Ovary (tissue), 9 donors: ENCODE results near the gene CRISP2. TPM values are rescaled to one million over a fixed set of nuclear protein-coding genes. Genes with fewer than 3 reads are reported as not detected.
"Not testable (repeated sequence)": the region's sequence is repeated elsewhere in the genome, so short reads cannot be mapped to it uniquely, and the experiment has no call there.

Experiments used
- DNase-seq, 5 donors: peaks; one replicate each; pipeline ENCODE4 v3.0.0-alpha.2; 2019 to 2020
- H3K27ac ChIP-seq, 2 donors: fragments of 200-600 bp; one replicate each; pipeline versions ENCODE4 v1.5.1 to v1.8.0; 2019 to 2022
- H3K27me3 ChIP-seq: fragments of 200-600 bp; one replicate; pipeline ENCODE4 v1.8.0; 2022
- H3K36me3 ChIP-seq: fragments of 200-600 bp; sonication (generic); one replicate; pipeline ENCODE4 v1.5.1; 2019
- H3K4me1 ChIP-seq: one replicate; pipeline ENCODE4 v1.8.1; 2013; ENCODE audit warnings: mild to moderate bottlenecking, moderate library complexity; ENCODE audit not compliant: insufficient read depth
- H3K4me3 ChIP-seq: fragments of 200-600 bp; sonication (generic); one replicate; pipeline ENCODE4 v1.5.1; 2017
- H3K9me3 ChIP-seq, 2 donors: fragments of 200-600 bp in 1 of 2; sonication (generic) in 1 of 2; one replicate each; pipeline versions ENCODE4 v1.5.1 to v1.8.1; 2013 to 2019; ENCODE audit warnings: mild to moderate bottlenecking in 1 of 2, moderate library complexity in 1 of 2
- EP300 ChIP-seq: sonication (generic); formaldehyde crosslinking; IDR thresholded peaks from one replicate; pipeline ENCODE4 v1.6.1; 2017; ENCODE audit warnings: antibody characterized with exemption
- POLR2A ChIP-seq: fragments of 450-650 bp; IDR thresholded peaks from one replicate; pipeline ENCODE4 v1.6.1; 2017; ENCODE audit warnings: antibody characterized with exemption, mild to moderate bottlenecking, moderate library complexity
- WGBS, 3 donors: extraction: QIAGEN DNeasy Blood & Tissue Kit in 1 of 3; methylation state at CpG; one replicate each; pipeline versions ENCODE4 v1.1.5 to v1.1.7; 2013 to 2017; 5-methylcytosine and 5-hydroxymethylcytosine counted together
- intact Hi-C, 4 donors: fragments of 100-400 bp; cut with DNase I; formaldehyde crosslinking; loops; one replicate each; pipeline versions ENCODE4 v1.11.0 to v1.15.1; 2022 to 2023
- polyA plus RNA-seq, 2 donors: library from polyadenylated mRNA; stranded (reverse); fragments of 200-250 nt in 1 of 2; fragments of 350-450 nt in 1 of 2; fragmentation: Illumina TruSeq in 1 of 2; extraction: RNeasy Lipid Tissue Mini Kit (QIAGEN cat#74804) in 1 of 2; gene quantifications; one replicate each; pipeline ENCODE4 v1.2.3, GENCODE V29; 2013 to 2014
- total RNA-seq, 7 donors: library from RNA; depleted of rRNA in 2 of 7; stranded (reverse); fragments of >200 nt in 2 of 7; fragmentation: NEBNext Ultra II Directional in 3 of 7; extraction: Animal tissue kit (Norgen Biotek cat#: 25700) in 3 of 7; gene quantifications; one replicate each; pipeline versions ENCODE4 v1.1.0 to v1.2.4, GENCODE V29; 2016 to 2023
- TF ChIP-seq, protein P1 (sequence below), 3 donors: fragments of 450-650 bp in 2 of 3; fragments of 200-600 bp in 1 of 3; IDR thresholded peaks; one replicate each; pipeline versions ENCODE4 v1.5.1 to v1.8.0; 2016 to 2022; ENCODE audit warnings: antibody characterized with exemption in 3 of 3, mild to moderate bottlenecking in 1 of 3
- donor health status: DM: no; HTN: no; CAD: no; lungs with moderate emphysema.
- donor health status: DM: no; HTN: no; CAD: no.
- donor health status: Bipolar disorder and iron deficiency.
- donor health status: DM: yes; HTN: yes; CAD: no.
- donor health status: DM: no; HTN: no; CAD: no.
- donor health status: DM: yes; HTN: yes; CAD: no.

The CRISP2 gene
- total and polyA plus RNA-seq, 9 donors = 0.06 to 24.1 (median 0.68) TPM; not detected in 5

DNA sequence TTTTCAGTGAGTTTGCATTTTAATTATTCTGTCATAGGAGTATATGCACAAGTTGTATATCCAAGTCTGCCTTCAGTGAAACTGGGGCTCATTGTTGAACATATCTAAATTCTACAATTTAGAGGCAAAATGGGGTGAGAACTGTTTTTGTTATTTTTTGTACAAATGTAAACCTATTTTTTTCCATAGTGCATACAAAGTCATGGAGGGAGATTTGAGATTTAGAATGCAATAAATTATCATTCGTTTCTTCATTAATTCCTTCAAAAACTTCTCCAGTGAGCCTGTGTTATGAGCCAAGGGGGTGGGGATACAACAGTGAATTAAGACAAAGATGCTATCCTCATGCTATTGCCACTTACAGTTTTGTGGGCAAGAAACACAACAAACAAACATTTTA, 46.9 kb downstream of the CRISP2 start:
- 62 to 74% (median 66%) methylated on average over 1 of the region's 1 CpG for WGBS, 3 donors
- intact Hi-C loops = no loop called here
- Histone ChIP-seq H3K36me3 (no peaks in the 10 kb centered on the region), H3K4me1 (no peaks in the 10 kb centered on the region), H3K4me3 (no peak overlapping the region), H3K27me3 (no peaks in the 10 kb centered on the region), H3K27ac (no peak overlapping the region), H3K9me3 (no peaks in the 10 kb centered on the region)
- DNase-seq = no peak
- TF ChIP-seq POLR2A = no peak
- TF ChIP-seq EP300 = no peak
- TF ChIP-seq, protein P1, sequence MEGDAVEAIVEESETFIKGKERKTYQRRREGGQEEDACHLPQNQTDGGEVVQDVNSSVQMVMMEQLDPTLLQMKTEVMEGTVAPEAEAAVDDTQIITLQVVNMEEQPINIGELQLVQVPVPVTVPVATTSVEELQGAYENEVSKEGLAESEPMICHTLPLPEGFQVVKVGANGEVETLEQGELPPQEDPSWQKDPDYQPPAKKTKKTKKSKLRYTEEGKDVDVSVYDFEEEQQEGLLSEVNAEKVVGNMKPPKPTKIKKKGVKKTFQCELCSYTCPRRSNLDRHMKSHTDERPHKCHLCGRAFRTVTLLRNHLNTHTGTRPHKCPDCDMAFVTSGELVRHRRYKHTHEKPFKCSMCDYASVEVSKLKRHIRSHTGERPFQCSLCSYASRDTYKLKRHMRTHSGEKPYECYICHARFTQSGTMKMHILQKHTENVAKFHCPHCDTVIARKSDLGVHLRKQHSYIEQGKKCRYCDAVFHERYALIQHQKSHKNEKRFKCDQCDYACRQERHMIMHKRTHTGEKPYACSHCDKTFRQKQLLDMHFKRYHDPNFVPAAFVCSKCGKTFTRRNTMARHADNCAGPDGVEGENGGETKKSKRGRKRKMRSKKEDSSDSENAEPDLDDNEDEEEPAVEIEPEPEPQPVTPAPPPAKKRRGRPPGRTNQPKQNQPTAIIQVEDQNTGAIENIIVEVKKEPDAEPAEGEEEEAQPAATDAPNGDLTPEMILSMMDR (IDR thresholded peaks at IDR 0.05) = no peak

DNA sequence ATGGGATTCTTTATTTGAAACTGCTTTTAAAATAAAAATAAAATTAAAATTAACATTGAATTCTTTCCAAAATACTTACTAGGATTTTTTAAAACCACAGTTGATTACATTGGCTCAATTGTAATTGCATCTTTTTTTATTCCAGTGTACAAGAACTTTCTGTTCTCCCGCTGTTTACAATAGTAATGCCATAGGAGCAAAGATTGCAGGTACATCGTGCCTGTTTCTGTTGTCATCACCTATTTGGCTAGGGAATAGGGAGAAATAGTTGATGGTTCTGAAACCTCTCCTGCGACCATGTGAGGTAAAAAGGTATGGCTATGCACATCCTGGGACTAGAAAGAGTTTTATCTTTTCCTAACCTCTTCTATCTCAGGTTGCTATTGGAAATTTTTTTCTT, 48.5 kb downstream of the CRISP2 start:
- intact Hi-C loops = no loop called here
- H3K27ac ChIP-seq = no peak overlapping the region
- TF ChIP-seq EP300 = no peak
- TF ChIP-seq, protein P1 (IDR thresholded peaks at IDR 0.05) = no peak
- no peak for TF ChIP-seq POLR2A
- no peaks in the 10 kb centered on the region for H3K4me1 ChIP-seq
- DNase-seq = no peak
- no peak overlapping the region for H3K4me3 ChIP-seq
- no peaks in the 10 kb centered on the region for H3K9me3 ChIP-seq
- no peaks in the 10 kb centered on the region for H3K36me3 ChIP-seq
- 17 to 31% (median 20%) methylated on average over 3 of the region's 3 CpGs for WGBS, 3 donors
- H3K27me3 ChIP-seq = no peaks in the 10 kb centered on the region

DNA sequence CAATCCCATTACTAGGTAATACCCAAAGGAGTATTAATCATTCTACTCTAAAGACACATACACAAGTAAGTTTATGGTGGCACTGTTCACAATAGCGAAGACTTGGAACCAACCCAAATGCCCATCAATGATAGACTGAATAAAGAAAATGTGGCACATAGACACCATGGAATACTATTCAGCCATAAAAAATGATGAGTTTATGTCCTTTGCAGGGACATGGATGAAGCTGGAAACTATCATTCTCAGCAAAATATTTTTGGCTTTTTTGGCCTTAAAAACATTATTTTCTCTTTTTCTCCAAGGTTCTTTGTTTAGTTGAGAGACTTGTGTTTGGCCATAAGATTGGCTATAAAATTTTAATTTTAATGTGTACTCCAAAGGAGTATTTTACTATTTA, 49.3 kb downstream of the CRISP2 start:
- H3K36me3 ChIP-seq, H3K9me3 ChIP-seq, H3K27me3 ChIP-seq, H3K4me1 ChIP-seq, intact Hi-C loops, H3K4me3 ChIP-seq, H3K27ac ChIP-seq, DNase-seq: not testable (repeated sequence)
- 88 to 98% (median 93%) methylated on average over 1 of the region's 1 CpG for WGBS, 3 donors

DNA sequence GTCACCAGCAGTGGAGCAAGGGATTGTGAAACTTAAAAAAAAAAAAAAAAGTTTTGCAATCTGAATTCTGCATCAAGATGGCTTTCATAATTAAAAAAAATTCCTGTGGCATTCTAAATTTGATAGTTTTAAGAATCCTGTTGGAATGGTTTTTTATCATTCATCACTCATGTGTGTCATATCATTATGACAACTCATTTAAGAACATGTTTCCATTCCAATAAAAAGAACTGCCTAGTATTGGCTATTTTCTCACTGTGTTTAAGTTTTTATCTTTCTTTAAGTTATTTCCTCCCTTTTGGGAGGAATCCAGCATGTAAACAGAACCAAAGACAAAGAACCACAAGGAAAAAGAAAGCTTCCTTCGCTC, 50.5 kb downstream of the CRISP2 start:
- no peaks in the 10 kb centered on the region for H3K4me1 ChIP-seq
- no peaks in the 10 kb centered on the region for H3K27me3 ChIP-seq
- intact Hi-C loops = no loop called here
- no peak overlapping the region for H3K27ac ChIP-seq
- H3K36me3 ChIP-seq = no peaks in the 10 kb centered on the region
- TF ChIP-seq, protein P1 (IDR thresholded peaks at IDR 0.05) = no peak
- TF ChIP-seq POLR2A = no peak
- TF ChIP-seq EP300 = no peak
- no peak overlapping the region for H3K4me3 ChIP-seq
- WGBS, 3 donors = 23 to 36% (median 33%) methylated on average over 1 of the region's 1 CpG
- DNase-seq = no peak
- no peaks in the 10 kb centered on the region for H3K9me3 ChIP-seq

DNA sequence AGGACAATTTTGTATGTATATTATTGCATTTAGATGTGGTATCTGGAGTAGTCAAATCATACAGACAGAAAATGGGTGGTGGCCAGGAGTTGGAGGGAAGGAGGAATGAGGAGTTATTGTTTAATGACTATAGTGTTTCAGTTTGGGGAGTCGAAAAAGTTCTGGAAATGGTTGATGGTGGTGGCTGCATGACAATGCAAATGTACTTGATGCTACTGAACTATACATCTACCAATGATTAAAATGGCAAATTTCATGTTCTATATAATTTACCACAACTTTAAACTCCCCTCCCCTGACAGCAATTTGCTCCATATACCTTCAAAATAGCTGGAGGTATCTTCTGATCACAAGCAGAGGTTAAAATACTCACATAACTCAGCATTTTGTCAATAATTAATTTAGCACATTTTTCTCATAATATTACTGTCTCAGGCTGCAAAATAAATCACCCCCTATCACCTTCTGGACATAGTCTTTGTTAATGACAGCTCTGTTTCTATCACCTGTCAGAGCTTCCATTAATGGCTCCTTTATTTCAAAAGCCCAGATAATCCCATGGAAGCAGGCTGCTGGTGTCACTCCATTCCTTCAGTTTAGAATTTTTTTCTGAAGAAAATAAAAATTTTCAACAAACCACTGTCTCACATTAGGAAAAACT, 51.0 kb downstream of the CRISP2 start:
- Histone ChIP-seq H3K4me1 (no peaks in the 10 kb centered on the region), H3K9me3 (no peaks in the 10 kb centered on the region), H3K27me3 (no peaks in the 10 kb centered on the region), H3K4me3 (no peak overlapping the region), H3K27ac (no peak overlapping the region), H3K36me3 (no peaks in the 10 kb centered on the region)
- intact Hi-C loops = no loop called here
- no peak for DNase-seq
- 68 to 89% (median 76%) methylated on average over 1 of the region's 1 CpG for whole genome bisulfite sequencing, 3 donors
- TF ChIP-seq, protein P1 (IDR thresholded peaks at IDR 0.05) = no peak
